SK-N-SH (cell line): ENCODE measurements around the gene URM1. TPM values are rescaled to one million over a fixed set of nuclear protein-coding genes. Genes with fewer than 3 reads are reported as not detected.
A peak's percentile ranks its signal among the peaks of the same experiment; 100 is the strongest.

Experiments
- CTCF ChIA-PET: fragments of 300-600, 350-600 bp; formaldehyde crosslinking; extraction: SDS; loops from one replicate; lab custom pipeline; 2021; lab: Yijun Ruan, JAX
- POLR2A ChIA-PET: fragments of 350-600 bp; sonication (Branson Sonifier 250); formaldehyde crosslinking; extraction: SDS; loops from one replicate; lab custom pipeline; 2020; ENCODE audit warnings: antibody characterized with exemption, inconsistent platforms; lab: Yijun Ruan, JAX
- DNase-seq: peaks from one replicate; pipeline ENCODE4 v3.0.0; 2012
- H2AFZ ChIP-seq: fragments of 200-600 bp; sonication (generic); 2 replicates; pipeline ENCODE4 v1.8.1; 2016; ENCODE audit warnings: antibody characterized with exemption, mild to moderate bottlenecking, low read depth
- H3F3A ChIP-seq: fragments of 200-600 bp; sonication (generic); replicated peaks from 2 replicates; pipeline ENCODE3; 2016; ENCODE audit warnings: antibody characterized with exemption, mild to moderate bottlenecking; ENCODE audit not compliant: insufficient read depth
- H3K27ac ChIP-seq, 2 experiments: fragments of 200-500 bp in 1 of 2; fragments of 200-600 bp in 1 of 2; sonication (Bioruptor generic) in 1 of 2; sonication (generic), shearing (Covaris generic) in 1 of 2; 2 replicates each; pipeline versions ENCODE4 v1.5.1 to v1.6.1; 2014 to 2016; ENCODE audit warnings: low read depth in 2 of 2, inconsistent platforms in 1 of 2, low read length in 1 of 2, mild to moderate bottlenecking in 1 of 2, mixed read lengths in 1 of 2
- H3K27me3 ChIP-seq: fragments of 200-600 bp; sonication (generic), shearing (Covaris generic); 2 replicates; pipeline ENCODE4 v1.6.1; 2016; ENCODE audit warnings: mixed run types; ENCODE audit not compliant: insufficient read depth
- H3K36me3 ChIP-seq, 2 experiments: fragments of 200-500 bp in 1 of 2; fragments of 200-600 bp in 1 of 2; sonication (Bioruptor generic) in 1 of 2; sonication (generic) in 1 of 2; replicated peaks in 1 of 2; 2 replicates each; pipeline versions ENCODE3 to v1.5.1; 2014 to 2016; ENCODE audit warnings: low read length in 1 of 2, mild to moderate bottlenecking in 1 of 2; ENCODE audit not compliant: insufficient read depth in 2 of 2, control insufficient read depth in 1 of 2
- H3K4me1 ChIP-seq, 2 experiments: fragments of 200-500 bp in 1 of 2; fragments of 200-600 bp in 1 of 2; sonication (Bioruptor generic) in 1 of 2; sonication (generic), shearing (Covaris generic) in 1 of 2; 2 replicates each; pipeline versions ENCODE4 v1.5.1 to v1.6.1; 2014 to 2016; ENCODE audit warnings: low read depth in 1 of 2, low read length in 1 of 2, mixed run types in 1 of 2; ENCODE audit not compliant: insufficient read depth in 2 of 2, control insufficient read depth in 1 of 2
- H3K4me2 ChIP-seq: fragments of 200-600 bp; sonication (generic), shearing (Covaris generic); 2 replicates; pipeline ENCODE4 v1.6.1; 2017; ENCODE audit warnings: mixed run types
- H3K4me3 ChIP-seq, 2 experiments: fragments of 200-500 bp in 1 of 2; fragments of 200-600 bp in 1 of 2; sonication (Bioruptor generic) in 1 of 2; sonication (generic), shearing (Covaris generic) in 1 of 2; 2 replicates each; pipeline versions ENCODE4 v1.5.1 to v1.8.1; 2014 to 2016; ENCODE audit warnings: low read depth in 2 of 2, inconsistent platforms in 1 of 2, low read length in 1 of 2, mild to moderate bottlenecking in 1 of 2, mixed read lengths in 1 of 2, moderate library complexity in 1 of 2
- H3K79me2 ChIP-seq: fragments of 200-600 bp; sonication (generic); 2 replicates; pipeline ENCODE4 v1.8.1; 2017; ENCODE audit warnings: mild to moderate bottlenecking; ENCODE audit not compliant: insufficient read depth
- H3K9ac ChIP-seq: fragments of 200-600 bp; sonication (generic); 2 replicates; pipeline ENCODE4 v1.6.1; 2017; ENCODE audit warnings: mixed run types
- H3K9me2 ChIP-seq: fragments of 200-600 bp; sonication (generic); 2 replicates; pipeline ENCODE4 v1.6.1; 2017; ENCODE audit warnings: mixed run types
- H3K9me3 ChIP-seq: fragments of 200-600 bp; sonication (generic); 2 replicates; pipeline ENCODE4 v1.6.1; 2017; ENCODE audit warnings: mixed run types, mild to moderate bottlenecking, moderate library complexity
- H4K20me1 ChIP-seq: fragments of 200-600 bp; sonication (generic); 2 replicates; pipeline ENCODE4 v1.6.1; 2017; ENCODE audit warnings: mild to moderate bottlenecking, mixed run types; ENCODE audit not compliant: insufficient read depth
- ELF1 ChIP-seq: IDR thresholded peaks from 2 replicates; pipeline ENCODE4 v1.4.0; 2012
- EZH2phosphoT487 ChIP-seq: fragments of 200-600 bp; sonication (generic); IDR thresholded peaks from 2 replicates; pipeline ENCODE4 v1.6.1; 2017; ENCODE audit warnings: low read depth, mixed run types, mild to moderate bottlenecking, antibody characterized with exemption, moderate library complexity, borderline replicate concordance
- FOXM1 ChIP-seq: IDR thresholded peaks from 2 replicates; pipeline ENCODE4 v1.4.0; 2012; ENCODE audit warnings: low read depth, mild to moderate bottlenecking
- GATA2 ChIP-seq: sonication (generic); formaldehyde crosslinking; IDR thresholded peaks from 2 replicates; pipeline ENCODE4 v1.5.0; 2020; ENCODE audit warnings: mild to moderate bottlenecking, missing genetic modification reagents
- MXI1 ChIP-seq: IDR thresholded peaks from 2 replicates; pipeline ENCODE4 v1.6.1; 2012; ENCODE audit warnings: mild to moderate bottlenecking, low read depth, low read length, improper control_type of control experiment
- NRF1 ChIP-seq: IDR thresholded peaks from 2 replicates; pipeline ENCODE4 v1.6.1; 2012; ENCODE audit warnings: low read depth, mild to moderate bottlenecking, low read length
- RAD21 ChIP-seq: IDR thresholded peaks from 2 replicates; pipeline ENCODE4 v1.6.1; 2012; ENCODE audit warnings: mild to moderate bottlenecking, low read length
- RCOR1 ChIP-seq: fragments of 150-350 bp; IDR thresholded peaks from 2 replicates; pipeline ENCODE4 v1.6.1; 2017; ENCODE audit warnings: antibody characterized with exemption, low read length
- RXRA ChIP-seq: IDR thresholded peaks from 2 replicates; pipeline ENCODE4 v1.4.0; 2012; ENCODE audit warnings: low read depth, mild to moderate bottlenecking, borderline replicate concordance
- SIN3A ChIP-seq: IDR thresholded peaks from 2 replicates; pipeline ENCODE4 v1.6.1; 2012; ENCODE audit warnings: low read depth, mild to moderate bottlenecking, low read length, moderate library complexity, borderline replicate concordance
- SMC3 ChIP-seq: IDR thresholded peaks from 2 replicates; pipeline ENCODE4 v1.6.1; 2012; ENCODE audit warnings: low read depth, low read length, improper control_type of control experiment
- TAF1 ChIP-seq: IDR thresholded peaks from 2 replicates; pipeline ENCODE4 v1.6.1; 2012; ENCODE audit warnings: low read depth, mild to moderate bottlenecking, low read length, moderate library complexity, borderline replicate concordance
- WGBS: methylation state at CpG from one replicate; pipeline ENCODE4 v1.1.6; 2017; ENCODE audit warnings: low lambda C conversion rate; 5-methylcytosine and 5-hydroxymethylcytosine counted together
- polyA plus RNA-seq, 3 experiments: library from polyadenylated mRNA; depleted of rRNA; stranded (reverse); fragments of >200 nt; gene quantifications; 2 replicates each; pipeline ENCODE4 v1.2.3, GENCODE V29; 2012
- TF ChIP-seq, protein P1 (sequence below): IDR thresholded peaks from 2 replicates; pipeline ENCODE4 v1.6.1; 2012; ENCODE audit warnings: mild to moderate bottlenecking, low read depth, low read length, moderate library complexity
- TF ChIP-seq, protein P2 (sequence below): fragments of 200-600 bp; sonication (generic); IDR thresholded peaks from 2 replicates; pipeline ENCODE4 v1.6.1; 2017; ENCODE audit warnings: antibody characterized with exemption, mild to moderate bottlenecking, moderate library complexity

The URM1 gene
- polyA plus RNA-seq, 1 of the 3 experiments (the other 2 are of a cell fraction): 58.9 TPM

DNA sequence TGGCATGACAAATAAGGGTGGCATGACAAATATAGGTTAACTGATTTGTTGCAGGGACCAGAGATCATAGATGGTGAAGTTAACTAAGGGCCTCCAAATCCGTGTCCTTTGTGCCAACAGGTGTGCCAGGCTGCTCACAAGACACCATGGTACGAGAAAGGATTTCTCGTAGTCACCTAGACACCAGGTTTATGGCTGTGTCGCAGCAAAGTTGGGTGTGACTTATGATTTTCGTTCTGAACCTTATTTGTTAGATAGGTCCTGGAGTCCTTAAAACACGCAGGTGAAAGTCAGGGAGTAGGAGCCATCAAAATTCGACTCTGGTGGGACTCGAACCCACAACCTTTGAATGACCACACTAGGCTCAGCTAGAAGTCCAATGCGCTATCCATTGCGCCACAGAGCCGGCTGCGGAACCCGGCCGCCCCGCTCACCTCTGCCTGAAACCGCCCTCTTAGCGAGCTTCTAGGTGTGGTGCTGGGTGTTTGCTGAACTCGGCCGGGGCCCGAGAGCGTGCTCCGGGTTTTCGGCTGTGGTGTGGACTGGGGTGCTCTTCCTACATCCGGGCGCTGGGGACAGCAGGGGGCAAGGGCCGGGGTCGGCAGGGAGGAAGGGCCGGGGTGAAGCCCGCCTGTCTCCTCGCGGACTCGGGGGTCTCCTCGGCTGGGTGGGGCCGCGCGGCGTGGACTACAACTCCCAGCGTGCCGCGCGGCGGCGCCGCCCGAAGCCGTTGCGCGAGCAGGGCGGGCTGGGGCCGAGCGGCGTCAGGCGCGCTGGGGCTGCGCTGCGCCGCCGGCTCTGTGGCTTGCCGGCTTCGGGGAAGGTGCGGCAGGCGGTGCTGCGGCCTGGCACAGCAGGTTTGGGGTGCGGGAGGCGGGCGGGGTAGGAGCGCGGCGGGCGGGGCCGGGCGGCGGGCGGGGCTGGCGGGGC, 31.1 kb upstream of the URM1 start, which contains the start of gene SLC27A4 (continued):
- no peak for TF ChIP-seq RCOR1
- TF ChIP-seq NRF1: peak; percentile 71
- TF ChIP-seq, all 33 proteins: peak for 4

DNA sequence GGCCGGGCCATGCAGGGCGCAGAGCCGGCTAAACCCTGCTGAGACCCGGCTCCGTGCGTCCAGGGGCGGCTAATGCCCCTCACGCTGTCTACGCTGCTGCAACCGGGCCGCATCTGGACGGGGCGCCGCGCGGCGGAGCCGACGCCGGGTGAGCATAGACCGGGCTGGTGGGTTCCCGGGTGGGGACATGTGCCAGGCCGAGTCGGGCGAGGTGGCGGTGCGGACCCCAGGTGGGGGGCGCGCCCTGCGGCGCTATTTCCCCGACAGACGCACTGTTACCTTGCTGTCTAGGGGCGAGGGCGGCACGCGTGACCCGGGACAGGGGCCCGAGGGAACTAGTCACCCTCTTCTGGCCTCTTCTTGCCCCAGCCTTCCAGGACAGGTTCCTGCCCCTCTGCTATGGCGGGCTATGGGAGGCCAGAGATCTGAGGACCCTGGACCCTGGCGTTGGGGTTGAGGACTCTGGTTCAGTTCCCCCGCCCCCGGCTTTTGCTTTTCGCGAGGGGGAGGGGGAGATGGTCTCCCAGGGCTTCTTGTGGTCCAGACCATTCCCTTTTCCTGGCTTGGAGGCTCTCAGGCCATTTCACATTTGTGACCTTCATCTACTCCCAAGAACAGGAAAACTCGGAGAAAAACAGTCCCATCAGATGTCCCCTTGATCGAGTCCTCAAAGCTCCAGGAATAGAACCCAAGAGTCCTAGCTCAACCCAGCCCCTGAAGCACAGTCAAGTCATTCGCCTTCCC, 30.3 kb upstream of the URM1 start:
- Histone ChIP-seq H3F3A (peaks cover 15% of the 10 kb centered on the region), H3K9me3 (no peaks in the 10 kb centered on the region), H2AFZ (peak overlapping the region; percentile 85; the same call in 1 of the 2 replicates), H3K27ac (peak overlapping the region; percentile 20 to 44; a peak in 3 of 4 replicates), H3K27me3 (no peaks in the 10 kb centered on the region), H3K4me3 (peak overlapping the region; percentile 73 to 89), H3K4me2 (peak overlapping the region; percentile 99), H3K36me3 (peaks cover 22 to 24% of the 10 kb centered on the region in 2 experiments), H3K9ac (peak overlapping the region; percentile 64), H3K9me2 (no peaks in the 10 kb centered on the region), H3K79me2 (peaks cover 19% of the 10 kb centered on the region; the same call in 1 of the 2 replicates), H3K4me1 (peaks cover 0 to 6% of the 10 kb centered on the region in 2 experiments; a peak in 1 of 4 replicates), H4K20me1 (0 out of 2 replicates have a peak, but pooled peaks cover 3% of the 10 kb centered on the region)
- ChIA-PET POLR2A (interaction anchor here (1.0 to 1.3 kb wide), 2 partner anchors 21 to 30 kb away, joined by 3 to 4 read pairs; partner anchors contain the start of gene URM1), CTCF (interaction anchor here (0.6 to 2.1 kb wide), 46 partner anchors 9 to 361 kb away, joined by 3 to 80 read pairs (median 4); partner anchors contain the start of genes CERCAM, COQ4, DNM1 and PKN3)
- peak; percentile 69 for DNase-seq
- 0% methylated on average over 8 of the region's 48 CpGs for WGBS
- peak; percentile 20; the same call in 1 of the 2 replicates for TF ChIP-seq MXI1
- no peak for TF ChIP-seq FOXM1
- TF ChIP-seq GATA2 (CRISPR knock-in tag): no peak

DNA sequence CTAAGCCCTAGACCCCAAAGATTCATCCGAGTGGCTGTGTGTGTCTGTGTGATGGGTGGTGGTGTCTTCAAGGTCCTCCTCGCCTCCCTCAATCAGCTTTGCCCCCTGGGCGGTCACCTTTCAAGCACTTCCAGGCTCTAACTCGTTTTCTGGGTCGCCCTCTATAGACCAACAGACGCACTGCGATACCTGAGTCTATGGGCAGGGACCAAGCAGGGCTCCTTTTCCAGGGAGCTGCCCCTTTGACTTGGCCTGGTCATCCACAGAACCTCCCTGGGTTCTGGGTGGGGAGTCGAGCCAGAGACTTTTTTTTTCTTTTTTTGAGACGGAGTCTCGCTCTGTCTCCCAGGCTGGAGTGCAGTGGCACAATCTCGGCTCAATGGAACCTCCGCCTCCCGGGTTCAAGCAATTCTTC, 29.7 kb upstream of the URM1 start:
- Histone ChIP-seq H3K4me3 (peak overlapping the region; percentile 73 to 89), H3K27me3 (no peaks in the 10 kb centered on the region), H3K9me2 (no peaks in the 10 kb centered on the region)
- POLR2A ChIA-PET: interaction anchor here (0.7 to 1.3 kb wide), 3 partner anchors 9 to 30 kb away, joined by 3 to 4 read pairs (median 3); partner anchors contain the start of gene URM1
- TF ChIP-seq, protein P1, sequence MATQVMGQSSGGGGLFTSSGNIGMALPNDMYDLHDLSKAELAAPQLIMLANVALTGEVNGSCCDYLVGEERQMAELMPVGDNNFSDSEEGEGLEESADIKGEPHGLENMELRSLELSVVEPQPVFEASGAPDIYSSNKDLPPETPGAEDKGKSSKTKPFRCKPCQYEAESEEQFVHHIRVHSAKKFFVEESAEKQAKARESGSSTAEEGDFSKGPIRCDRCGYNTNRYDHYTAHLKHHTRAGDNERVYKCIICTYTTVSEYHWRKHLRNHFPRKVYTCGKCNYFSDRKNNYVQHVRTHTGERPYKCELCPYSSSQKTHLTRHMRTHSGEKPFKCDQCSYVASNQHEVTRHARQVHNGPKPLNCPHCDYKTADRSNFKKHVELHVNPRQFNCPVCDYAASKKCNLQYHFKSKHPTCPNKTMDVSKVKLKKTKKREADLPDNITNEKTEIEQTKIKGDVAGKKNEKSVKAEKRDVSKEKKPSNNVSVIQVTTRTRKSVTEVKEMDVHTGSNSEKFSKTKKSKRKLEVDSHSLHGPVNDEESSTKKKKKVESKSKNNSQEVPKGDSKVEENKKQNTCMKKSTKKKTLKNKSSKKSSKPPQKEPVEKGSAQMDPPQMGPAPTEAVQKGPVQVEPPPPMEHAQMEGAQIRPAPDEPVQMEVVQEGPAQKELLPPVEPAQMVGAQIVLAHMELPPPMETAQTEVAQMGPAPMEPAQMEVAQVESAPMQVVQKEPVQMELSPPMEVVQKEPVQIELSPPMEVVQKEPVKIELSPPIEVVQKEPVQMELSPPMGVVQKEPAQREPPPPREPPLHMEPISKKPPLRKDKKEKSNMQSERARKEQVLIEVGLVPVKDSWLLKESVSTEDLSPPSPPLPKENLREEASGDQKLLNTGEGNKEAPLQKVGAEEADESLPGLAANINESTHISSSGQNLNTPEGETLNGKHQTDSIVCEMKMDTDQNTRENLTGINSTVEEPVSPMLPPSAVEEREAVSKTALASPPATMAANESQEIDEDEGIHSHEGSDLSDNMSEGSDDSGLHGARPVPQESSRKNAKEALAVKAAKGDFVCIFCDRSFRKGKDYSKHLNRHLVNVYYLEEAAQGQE: no peak
- TF ChIP-seq RAD21 (peak; percentile 64), SMC3 (peak; percentile 58), EZH2phosphoT487 (no peak), SIN3A (no peak), RXRA (no peak), ELF1 (no peak), TAF1 (no peak)
- TF ChIP-seq, protein P2, sequence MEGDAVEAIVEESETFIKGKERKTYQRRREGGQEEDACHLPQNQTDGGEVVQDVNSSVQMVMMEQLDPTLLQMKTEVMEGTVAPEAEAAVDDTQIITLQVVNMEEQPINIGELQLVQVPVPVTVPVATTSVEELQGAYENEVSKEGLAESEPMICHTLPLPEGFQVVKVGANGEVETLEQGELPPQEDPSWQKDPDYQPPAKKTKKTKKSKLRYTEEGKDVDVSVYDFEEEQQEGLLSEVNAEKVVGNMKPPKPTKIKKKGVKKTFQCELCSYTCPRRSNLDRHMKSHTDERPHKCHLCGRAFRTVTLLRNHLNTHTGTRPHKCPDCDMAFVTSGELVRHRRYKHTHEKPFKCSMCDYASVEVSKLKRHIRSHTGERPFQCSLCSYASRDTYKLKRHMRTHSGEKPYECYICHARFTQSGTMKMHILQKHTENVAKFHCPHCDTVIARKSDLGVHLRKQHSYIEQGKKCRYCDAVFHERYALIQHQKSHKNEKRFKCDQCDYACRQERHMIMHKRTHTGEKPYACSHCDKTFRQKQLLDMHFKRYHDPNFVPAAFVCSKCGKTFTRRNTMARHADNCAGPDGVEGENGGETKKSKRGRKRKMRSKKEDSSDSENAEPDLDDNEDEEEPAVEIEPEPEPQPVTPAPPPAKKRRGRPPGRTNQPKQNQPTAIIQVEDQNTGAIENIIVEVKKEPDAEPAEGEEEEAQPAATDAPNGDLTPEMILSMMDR: peak; percentile 66
- TF ChIP-seq, all 33 proteins: peak for 3
- 38% methylated on average over 12 of the region's 13 CpGs for WGBS
- H3K79me2 ChIP-seq: peaks cover 19% of the 10 kb centered on the region; the same call in 1 of the 2 replicates
- peaks cover 15% of the 10 kb centered on the region for H3F3A ChIP-seq
- peak overlapping the region in 1 of 2 experiments; percentile 20; a peak in 2 of 4 replicates for H3K27ac ChIP-seq
- peaks cover 22 to 24% of the 10 kb centered on the region in 2 experiments for H3K36me3 ChIP-seq
- CTCF ChIA-PET: interaction anchor here (0.6 to 2.1 kb wide), 48 partner anchors 8 to 361 kb away, joined by 3 to 80 read pairs (median 4); partner anchors contain the start of genes COQ4, DNM1, PKN3 and SWI5
- 0 out of 2 replicates have a peak, but pooled peaks cover 3% of the 10 kb centered on the region for H4K20me1 ChIP-seq
- no peaks in the 10 kb centered on the region for H3K9me3 ChIP-seq
- peak overlapping the region; percentile 85; the same call in 1 of the 2 replicates for H2AFZ ChIP-seq
- H3K4me1 ChIP-seq: peaks cover 0 to 6% of the 10 kb centered on the region in 2 experiments; a peak in 1 of 4 replicates
- DNase-seq: peak; percentile 84
- peak overlapping the region; percentile 99 for H3K4me2 ChIP-seq
- peak overlapping the region; percentile 64 for H3K9ac ChIP-seq
